ENCODE results near the gene ABHD13. TPM values are rescaled to one million over a fixed set of nuclear protein-coding genes. Genes with fewer than 3 reads are reported as not detected.

Gene ABHD13
- total and polyA plus RNA-seq, 2 experiments from 2014 or later, result 7.5 to 10.3 TPM

- TF ChIP-seq EZH2phosphoT487 (IDR thresholded peaks at IDR 0.05; ENCODE audit: insufficient read depth, low read depth) (no peak), EZH2 (IDR thresholded peaks at IDR 0.05; ENCODE audit: insufficient read depth, poor library complexity, severe bottlenecking) (no peak)
- H3K27ac ChIP-seq, result no peak overlapping the region
- H3K36me3 ChIP-seq (ENCODE audit: low read depth), result no peaks in the 10 kb centered on the region
- no peaks in the 10 kb centered on the region for H3K27me3 ChIP-seq (replicated peaks; ENCODE audit: insufficient read depth)
- DNase-seq, result no peak
- no peaks in the 10 kb centered on the region for H3F3A ChIP-seq (ENCODE audit: insufficient read depth)
- no peaks in the 10 kb centered on the region for H4K20me1 ChIP-seq (ENCODE audit: insufficient read depth)
- H2AFZ ChIP-seq, result no peak overlapping the region
- no peaks in the 10 kb centered on the region for H3K4me1 ChIP-seq (ENCODE audit: insufficient read depth)
- no peaks in the 10 kb centered on the region for H3K79me2 ChIP-seq (ENCODE audit: insufficient read depth)
- H3K9me2 ChIP-seq (ENCODE audit: insufficient read depth), result no peaks in the 10 kb centered on the region
- no peak overlapping the region for H3K9ac ChIP-seq
- no peaks in the 10 kb centered on the region for H3K9me3 ChIP-seq (ENCODE audit: low read depth)
- H3K4me2 ChIP-seq (ENCODE audit: unreplicated experiment), result no peak overlapping the region
- in situ Hi-C loops (cut with MboI), result no loop called here
- H3K4me3 ChIP-seq, result no peak overlapping the region
- 32 to 39% methylated on average over 5 of the region's 5 CpGs for WGBS, 2 experiments (ENCODE audit: low coverage in 1 of 2, low lambda C conversion rate in 2 of 2, missing lambda C conversion rate in 2 of 2)
These were observed 23.7 kb upstream of the ABHD13 start for GRCh38 chr13:108194435-108194936.

GRCh38 chr13:108195146-108195545, 23.0 kb upstream of the ABHD13 start:
- peak; percentile 53 for DNase-seq

DNA sequence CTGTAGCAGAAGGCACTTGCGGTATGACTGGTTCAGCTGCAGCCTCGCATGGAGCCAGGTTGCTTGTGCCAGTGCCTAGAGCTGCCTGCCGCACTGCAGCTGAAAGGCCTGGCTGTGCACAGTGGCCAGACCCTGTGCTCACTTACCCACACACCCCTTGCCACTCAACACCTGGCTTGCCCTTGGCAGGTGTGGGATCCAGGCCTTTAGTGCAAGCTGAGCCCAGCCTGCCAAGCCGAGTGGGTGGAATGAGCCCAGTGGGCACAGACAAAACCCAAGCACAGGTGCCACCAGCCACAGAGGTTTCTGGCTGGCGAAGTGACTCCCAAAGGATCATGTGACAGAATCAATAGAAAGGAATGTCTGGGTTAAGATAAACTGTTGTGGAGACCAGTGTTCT, 22.3 kb upstream of the ABHD13 start:
- no peak overlapping the region for H2AFZ ChIP-seq
- in situ Hi-C loops (cut with MboI), result no loop called here
- H3K4me3 ChIP-seq, result no peak overlapping the region
- no peaks in the 10 kb centered on the region for H3K27me3 ChIP-seq (replicated peaks; ENCODE audit: insufficient read depth)
- H3K27ac ChIP-seq, result no peak overlapping the region
- TF ChIP-seq EZH2phosphoT487 (IDR thresholded peaks at IDR 0.05; ENCODE audit: insufficient read depth, low read depth) (no peak), EZH2 (IDR thresholded peaks at IDR 0.05; ENCODE audit: insufficient read depth, poor library complexity, severe bottlenecking) (no peak)
- H3F3A ChIP-seq (ENCODE audit: insufficient read depth), result no peaks in the 10 kb centered on the region
- no peaks in the 10 kb centered on the region for H3K9me3 ChIP-seq (ENCODE audit: low read depth)
- H3K9me2 ChIP-seq (ENCODE audit: insufficient read depth), result no peaks in the 10 kb centered on the region
- no peak overlapping the region for H3K4me2 ChIP-seq (ENCODE audit: unreplicated experiment)
- peaks cover 4% of the 10 kb centered on the region; the same call in 1 of the 2 replicates for H3K4me1 ChIP-seq (ENCODE audit: insufficient read depth)
- H4K20me1 ChIP-seq (ENCODE audit: insufficient read depth), result no peaks in the 10 kb centered on the region
- H3K79me2 ChIP-seq (ENCODE audit: insufficient read depth), result no peaks in the 10 kb centered on the region
- no peaks in the 10 kb centered on the region for H3K36me3 ChIP-seq (ENCODE audit: low read depth)
- DNase-seq, result no peak
- WGBS, 2 experiments (ENCODE audit: low coverage in 1 of 2, low lambda C conversion rate in 2 of 2, missing lambda C conversion rate in 2 of 2), result 64 to 67% methylated on average over 5 of the region's 5 CpGs
- no peak overlapping the region for H3K9ac ChIP-seq

More at GRCh38 chr13:108195146-108195545, 23.0 kb upstream of the ABHD13 start:
- H3K4me1 ChIP-seq (ENCODE audit: insufficient read depth), result no peaks in the 10 kb centered on the region
- no peak overlapping the region for H3K27ac ChIP-seq
- H3K4me3 ChIP-seq, result no peak overlapping the region
- H3K9me2 ChIP-seq (ENCODE audit: insufficient read depth), result no peaks in the 10 kb centered on the region
- no peak overlapping the region for H2AFZ ChIP-seq
- H3K79me2 ChIP-seq (ENCODE audit: insufficient read depth), result no peaks in the 10 kb centered on the region
- H3K36me3 ChIP-seq (ENCODE audit: low read depth), result no peaks in the 10 kb centered on the region
- in situ Hi-C loops (cut with MboI), result no loop called here
- H4K20me1 ChIP-seq (ENCODE audit: insufficient read depth), result no peaks in the 10 kb centered on the region
- TF ChIP-seq EZH2 (IDR thresholded peaks at IDR 0.05; ENCODE audit: insufficient read depth, poor library complexity, severe bottlenecking) (no peak), EZH2phosphoT487 (IDR thresholded peaks at IDR 0.05; ENCODE audit: insufficient read depth, low read depth) (no peak)
- no peak overlapping the region for H3K9ac ChIP-seq
- no peak overlapping the region for H3K4me2 ChIP-seq (ENCODE audit: unreplicated experiment)
- H3K9me3 ChIP-seq (ENCODE audit: low read depth), result no peaks in the 10 kb centered on the region
- H3F3A ChIP-seq (ENCODE audit: insufficient read depth), result no peaks in the 10 kb centered on the region
- 0% methylated on average over 1 of the region's 1 CpG for WGBS, 2 experiments (ENCODE audit: low coverage in 1 of 2, low lambda C conversion rate in 2 of 2, missing lambda C conversion rate in 2 of 2)
- H3K27me3 ChIP-seq (replicated peaks; ENCODE audit: insufficient read depth), result no peaks in the 10 kb centered on the region

GRCh38 chr13:108200781-108201398, 17.3 kb upstream of the ABHD13 start:
- no peak overlapping the region for H3K4me3 ChIP-seq
- 0% methylated on average over 1 of the region's 1 CpG for WGBS, 2 experiments (ENCODE audit: low coverage in 1 of 2, low lambda C conversion rate in 2 of 2, missing lambda C conversion rate in 2 of 2)
- peaks cover 8% of the 10 kb centered on the region; the same call in 1 of the 2 replicates for H3K4me1 ChIP-seq (ENCODE audit: insufficient read depth)
- no peaks in the 10 kb centered on the region for H3K36me3 ChIP-seq (ENCODE audit: low read depth)
- no peaks in the 10 kb centered on the region for H3K27me3 ChIP-seq (replicated peaks; ENCODE audit: insufficient read depth)
- DNase-seq, result peak; percentile 66
- H3K79me2 ChIP-seq (ENCODE audit: insufficient read depth), result no peaks in the 10 kb centered on the region
- no peaks in the 10 kb centered on the region for H3K9me3 ChIP-seq (ENCODE audit: low read depth)
- H3F3A ChIP-seq (ENCODE audit: insufficient read depth), result no peaks in the 10 kb centered on the region; the same call in 1 of the 2 replicates
- H4K20me1 ChIP-seq (ENCODE audit: insufficient read depth), result no peaks in the 10 kb centered on the region
- no peaks in the 10 kb centered on the region for H3K9me2 ChIP-seq (ENCODE audit: insufficient read depth)
- H3K27ac ChIP-seq, result no peak overlapping the region
- no peak overlapping the region for H3K4me2 ChIP-seq (ENCODE audit: unreplicated experiment)
- TF ChIP-seq EZH2phosphoT487 (IDR thresholded peaks at IDR 0.05; ENCODE audit: insufficient read depth, low read depth), result no peak
- no peak for TF ChIP-seq EZH2 (IDR thresholded peaks at IDR 0.05; ENCODE audit: insufficient read depth, poor library complexity, severe bottlenecking)
- no peak overlapping the region for H3K9ac ChIP-seq
- in situ Hi-C loops (cut with MboI), result no loop called here
- H2AFZ ChIP-seq, result no peak overlapping the region

All from GM23248 (cell line).